Stimulated activated CD8-positive, alpha-beta memory T cell treated with anti-CD3 and anti-CD28 coated beads, Interleukin-15, amount 100 ng/mL, for 4 hours (primary cell): ENCODE measurements around the gene SLC12A8.

Experiments
- DNase-seq, 2 donors: peaks; one replicate each; pipeline ENCODE4 v3.0.0-alpha.2; 2020; ENCODE audit warnings: low read depth in 2 of 2

Gene SLC12A8

DNA sequence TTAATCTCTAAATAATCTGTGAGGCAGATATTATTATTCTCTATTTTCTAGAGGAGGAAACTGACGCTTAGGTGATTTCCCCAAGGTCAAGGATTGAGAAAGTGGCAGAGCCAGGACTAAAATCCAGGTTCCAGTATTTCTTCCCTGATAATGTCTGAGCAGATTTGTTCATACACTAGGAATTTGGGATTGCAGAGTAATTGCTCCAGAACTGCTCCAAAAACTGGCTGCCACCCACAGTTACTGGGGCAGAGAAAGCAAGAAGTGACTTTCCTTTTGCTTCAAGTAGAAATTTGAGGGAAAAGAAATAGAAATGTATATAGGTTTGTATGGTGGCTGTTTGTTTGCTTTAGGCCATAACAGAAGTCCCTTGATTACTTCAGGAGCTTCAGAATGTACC is 60.6 kb downstream of the SLC12A8 start:
- no peak for DNase-seq

DNA sequence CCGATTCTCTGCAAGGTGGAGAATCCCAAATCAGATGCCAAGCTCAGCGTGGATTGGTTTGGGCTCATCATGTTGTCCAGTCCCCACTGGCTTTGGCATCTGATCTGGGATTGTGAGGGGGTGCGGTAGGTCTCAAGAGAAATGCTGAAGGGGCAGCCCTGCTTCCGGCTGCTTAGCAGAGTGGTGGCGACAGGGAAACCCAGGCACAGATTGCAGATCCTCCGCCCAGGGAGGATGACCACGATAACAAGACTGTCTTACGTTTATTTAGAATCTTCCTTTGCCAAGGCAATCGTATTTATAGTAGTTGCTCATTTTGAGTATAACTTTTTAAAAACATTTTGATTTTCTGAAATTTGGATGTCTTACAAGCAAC is 61.1 kb downstream of the SLC12A8 start:
- DNase-seq, result no peak

DNA sequence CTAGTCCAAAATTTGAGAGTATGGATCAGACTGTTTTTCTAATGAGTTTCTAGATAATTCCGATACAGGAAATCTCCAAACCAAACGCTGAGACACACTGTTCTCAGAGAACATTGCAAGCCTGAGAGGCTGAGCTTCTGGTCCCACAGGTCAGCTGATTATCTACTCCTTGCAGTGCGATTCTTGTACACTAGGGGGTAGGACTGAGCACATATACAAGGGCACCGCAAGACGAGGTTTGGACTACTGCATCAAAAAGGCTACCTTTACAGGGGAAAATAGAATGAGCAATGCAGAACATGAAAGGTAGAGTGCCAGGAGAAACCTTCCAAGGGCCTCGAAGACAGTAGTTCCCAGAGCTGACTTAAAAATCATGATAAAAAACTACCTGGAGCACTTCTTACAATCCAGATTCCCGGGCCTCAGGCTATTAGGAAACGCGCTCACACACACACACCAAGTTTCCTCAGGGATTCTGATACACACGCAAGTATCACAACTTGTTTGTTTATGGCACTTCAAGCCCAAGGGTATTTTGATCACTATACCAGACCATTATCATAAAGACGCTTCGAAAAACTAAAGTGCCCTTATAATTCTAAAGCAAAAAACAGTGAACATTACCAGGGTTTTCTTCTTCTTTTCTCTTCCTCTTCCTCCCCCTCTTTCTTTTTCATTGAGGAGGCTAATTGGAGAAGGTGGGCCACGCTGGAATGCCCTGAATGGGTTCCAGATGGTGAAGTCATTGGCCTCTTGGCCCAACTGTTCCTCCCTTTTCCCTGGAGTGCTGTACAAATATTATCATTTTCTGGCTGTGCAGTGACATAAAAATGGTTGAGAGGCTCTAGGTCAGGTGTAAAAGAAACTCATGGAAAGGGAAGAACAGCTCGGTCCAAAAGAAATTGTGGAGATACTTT is 61.8 kb downstream of the SLC12A8 start:
- no peak for DNase-seq

DNA sequence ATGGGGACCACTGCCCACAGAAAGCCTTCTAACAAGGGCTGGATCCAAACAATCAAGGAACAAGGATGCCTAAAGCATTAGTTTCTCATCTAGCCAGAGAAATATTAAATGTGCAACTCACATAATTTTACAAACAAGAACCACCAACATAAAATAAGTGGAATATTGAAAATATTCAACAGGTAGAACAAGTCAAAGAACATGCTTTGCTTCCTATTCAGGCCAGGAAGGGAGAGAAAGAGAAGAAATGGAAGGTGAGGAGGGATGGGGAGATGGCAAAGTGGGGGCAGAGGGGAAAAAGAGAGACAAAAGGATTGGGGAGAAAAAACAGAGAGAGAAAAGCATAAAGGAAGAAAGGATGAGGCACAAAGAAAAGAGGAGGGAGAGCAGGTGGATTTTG is 63.1 kb downstream of the SLC12A8 start:
- DNase-seq, result no peak

DNA sequence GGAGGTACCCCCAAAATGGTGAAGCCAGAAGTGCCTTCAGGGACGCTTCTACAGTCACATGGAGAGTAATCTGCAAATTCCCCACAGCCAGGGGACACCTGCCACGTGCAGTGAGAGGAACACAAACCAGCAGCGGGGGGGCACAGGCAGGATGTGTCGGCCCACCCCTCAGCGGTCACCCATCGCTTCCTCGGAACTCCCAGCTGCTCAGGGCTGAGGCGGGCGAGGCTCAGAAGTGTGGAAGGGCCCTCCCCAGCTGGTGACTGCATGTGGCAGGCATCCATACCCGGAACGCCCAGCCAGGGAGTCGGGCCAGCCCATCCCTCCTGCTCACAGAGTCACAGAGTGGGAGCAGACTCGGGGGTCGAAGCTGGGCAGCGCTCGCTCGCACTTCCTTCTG is 63.7 kb downstream of the SLC12A8 start:
- no peak for DNase-seq

DNA sequence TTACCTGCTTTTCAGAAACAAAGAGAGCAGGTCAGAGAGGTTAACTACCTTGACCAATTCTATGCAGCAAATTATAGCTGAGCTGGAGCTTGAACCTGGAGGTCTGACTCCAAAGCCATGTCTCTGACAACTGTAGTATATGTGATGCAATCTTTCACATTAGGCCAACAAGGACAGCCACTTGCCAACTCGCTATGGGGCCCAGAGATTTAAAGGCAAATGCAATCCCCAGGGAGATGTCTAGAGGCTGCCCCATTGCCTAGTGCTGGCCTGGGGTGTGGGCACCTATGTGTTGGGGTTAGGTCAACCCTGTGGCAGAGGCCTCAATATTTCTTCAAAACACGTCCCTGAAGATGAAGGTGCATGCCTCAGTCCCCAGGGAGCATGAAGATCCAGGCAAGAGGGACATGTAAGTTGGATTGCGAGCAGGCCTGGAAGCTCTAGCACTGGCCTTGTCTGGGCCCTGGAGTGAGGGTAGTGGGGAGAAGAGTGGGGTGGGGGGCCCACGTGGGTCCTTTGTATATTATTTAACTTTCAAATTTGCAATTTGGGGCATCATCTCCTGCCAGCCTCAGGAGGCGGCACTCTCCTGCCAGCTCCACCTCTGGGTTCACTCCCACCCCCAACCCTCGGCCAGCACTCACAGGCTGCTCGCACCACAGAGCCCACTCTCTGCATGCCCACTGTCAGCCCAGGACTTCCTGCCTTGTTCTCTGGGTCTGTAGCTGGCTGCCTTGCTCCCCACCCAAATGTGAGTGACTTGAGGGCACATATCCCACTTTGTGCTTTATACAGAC is 64.3 kb downstream of the SLC12A8 start:
- no peak for DNase-seq

DNA sequence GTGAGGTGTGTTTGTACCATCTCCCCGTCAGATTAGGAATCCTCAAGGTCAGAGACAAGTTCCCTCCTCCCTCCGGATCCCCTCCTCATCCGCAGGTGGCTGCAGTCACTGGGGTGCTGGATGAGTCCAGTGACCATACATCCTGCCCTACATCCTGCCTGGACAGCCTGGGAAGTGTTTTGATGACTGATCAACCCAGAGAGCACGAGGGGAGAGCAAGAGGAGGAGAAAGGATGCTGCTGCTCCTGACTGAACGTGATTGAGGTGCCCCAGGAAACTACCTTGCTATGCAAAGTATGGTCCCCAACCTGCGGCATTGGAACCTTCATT is 65.1 kb downstream of the SLC12A8 start:
- DNase-seq, result no peak

DNA sequence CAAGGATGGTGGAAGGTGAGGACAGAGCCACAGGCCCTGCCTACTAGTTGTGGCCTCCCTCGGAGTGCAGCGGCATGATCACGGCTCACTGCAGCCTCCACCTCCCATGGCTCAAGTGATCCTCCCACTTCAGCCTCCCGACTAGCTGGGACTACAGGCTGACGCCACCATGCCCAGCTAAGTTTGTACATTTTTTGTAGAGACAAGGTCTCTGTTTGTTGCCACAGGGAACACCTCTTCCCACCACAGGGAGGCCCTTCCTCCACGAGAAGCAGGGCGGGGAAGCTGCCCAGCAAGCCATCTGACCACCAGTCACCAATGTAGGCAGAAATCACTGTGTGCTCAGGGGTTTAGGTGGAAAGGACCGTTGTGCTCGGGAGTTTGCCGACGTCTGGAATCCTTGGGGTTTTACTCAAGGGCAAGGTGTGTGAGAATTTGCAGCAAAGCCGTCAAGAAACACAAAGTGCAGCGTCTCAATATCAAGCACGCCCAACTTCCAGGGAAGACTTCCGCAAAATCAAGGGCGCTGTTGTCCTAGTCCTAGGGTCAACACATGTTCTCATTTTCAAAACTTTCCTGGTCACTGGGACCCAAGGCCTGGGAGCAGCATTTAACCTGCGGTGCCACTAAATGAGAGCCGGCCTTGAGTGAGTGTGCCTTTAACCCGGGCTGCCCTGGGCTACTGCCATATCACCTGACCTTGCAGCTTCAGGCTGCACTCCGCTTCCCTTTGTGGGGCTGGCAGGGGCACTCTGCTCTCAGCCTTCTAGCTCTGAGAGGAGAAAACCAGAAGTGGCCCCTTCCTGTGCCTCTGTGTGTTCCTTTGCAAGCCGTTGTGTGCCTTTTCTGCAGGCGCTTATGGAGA is 65.7 kb downstream of the SLC12A8 start:
- no peak for DNase-seq

DNA sequence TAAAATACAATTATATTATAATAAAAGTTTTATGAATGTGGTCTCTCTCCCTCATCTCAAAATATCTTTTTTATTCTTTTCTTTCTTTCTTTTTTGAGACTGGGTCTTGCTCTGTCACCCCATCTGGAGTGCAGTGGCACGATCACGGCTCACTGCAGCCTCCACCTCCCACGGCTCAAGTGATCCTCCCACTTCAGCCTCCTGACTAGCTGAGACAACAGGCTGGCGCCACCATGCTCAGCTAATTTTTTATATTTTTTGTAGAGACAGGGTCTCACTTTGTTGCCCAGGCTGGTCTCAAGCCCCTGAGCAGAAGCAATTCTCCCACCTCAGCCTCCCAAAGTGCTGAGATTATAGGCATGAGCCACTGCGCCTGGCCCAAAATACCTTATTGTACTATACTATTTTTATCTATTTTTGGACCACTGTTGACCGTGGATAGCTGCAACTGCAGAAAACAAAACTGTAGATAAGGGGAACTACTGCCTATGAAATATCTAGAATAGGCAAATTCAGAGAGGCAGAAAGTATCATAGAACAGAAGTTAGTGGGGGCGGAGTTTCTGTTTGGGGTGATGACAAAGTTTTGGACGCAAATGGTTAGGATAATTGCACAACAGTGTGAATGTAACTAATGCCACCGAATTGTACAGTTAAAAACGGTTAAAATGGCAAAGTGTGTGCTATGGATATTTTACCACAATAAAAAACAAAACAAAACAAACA is 66.6 kb downstream of the SLC12A8 start:
- DNase-seq, result no peak

DNA sequence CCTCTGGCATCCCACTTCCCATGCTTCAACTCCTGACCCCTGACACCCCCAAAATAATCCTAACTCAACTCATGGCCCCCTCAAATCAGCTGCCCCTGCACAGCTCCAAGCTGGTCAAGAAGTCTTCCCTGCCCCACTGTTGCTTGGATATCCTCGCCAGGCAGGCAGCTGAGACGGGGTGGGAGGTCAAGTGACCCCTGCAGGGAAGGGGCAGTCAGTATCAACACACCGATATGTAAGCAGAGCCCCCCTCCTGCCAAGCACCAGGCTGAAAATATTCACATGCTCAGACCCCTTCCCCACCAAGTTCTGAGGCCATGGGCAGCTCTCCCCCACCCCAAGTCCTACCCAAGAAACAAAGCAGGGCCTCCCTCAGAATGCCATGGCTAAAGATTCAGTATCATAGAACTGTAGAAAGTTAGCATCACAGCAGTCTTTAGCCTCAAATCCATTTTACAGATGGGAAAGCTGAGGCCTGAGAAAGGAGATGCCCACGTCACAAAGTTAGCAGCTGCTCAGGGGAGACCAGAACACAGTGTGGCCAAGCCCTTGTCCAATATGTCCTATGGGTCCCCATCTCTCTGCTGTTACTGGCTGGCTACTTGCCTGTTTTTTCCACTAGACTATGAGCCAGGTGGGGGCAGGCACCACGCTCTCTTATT is 67.8 kb downstream of the SLC12A8 start:
- no peak for DNase-seq

DNA sequence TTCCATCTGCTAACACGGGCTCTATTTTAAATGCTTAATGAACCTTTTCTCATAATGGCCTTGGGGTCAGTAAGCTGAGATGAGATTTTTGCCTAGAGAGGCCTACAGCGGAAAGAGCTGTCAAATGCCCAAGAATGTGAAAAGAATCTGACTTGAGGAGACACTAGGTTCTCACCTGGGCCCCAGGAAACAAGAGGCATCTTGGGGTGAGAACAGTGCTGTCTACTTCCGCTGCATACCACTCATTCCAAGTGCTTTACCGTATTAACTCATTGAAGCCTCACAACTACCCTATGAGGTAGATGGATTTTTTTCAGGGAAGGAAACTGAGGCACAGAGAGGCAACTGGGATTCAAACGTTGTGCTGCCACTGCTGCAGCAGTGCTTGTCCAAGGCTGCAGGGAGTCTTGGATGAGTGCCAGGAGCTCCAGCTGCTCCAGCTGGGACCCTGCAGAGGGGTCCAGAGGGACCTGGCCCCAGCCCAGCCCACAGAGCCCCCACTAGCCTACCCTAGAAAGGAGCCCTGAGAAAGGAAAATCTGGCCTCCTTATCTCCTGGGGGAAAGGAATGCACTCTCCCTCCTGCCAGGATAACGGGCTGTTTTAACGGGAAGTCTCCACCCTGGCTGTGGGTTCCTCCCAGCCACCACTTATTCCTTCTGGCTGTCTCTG is 68.4 kb downstream of the SLC12A8 start:
- DNase-seq, result no peak

DNA sequence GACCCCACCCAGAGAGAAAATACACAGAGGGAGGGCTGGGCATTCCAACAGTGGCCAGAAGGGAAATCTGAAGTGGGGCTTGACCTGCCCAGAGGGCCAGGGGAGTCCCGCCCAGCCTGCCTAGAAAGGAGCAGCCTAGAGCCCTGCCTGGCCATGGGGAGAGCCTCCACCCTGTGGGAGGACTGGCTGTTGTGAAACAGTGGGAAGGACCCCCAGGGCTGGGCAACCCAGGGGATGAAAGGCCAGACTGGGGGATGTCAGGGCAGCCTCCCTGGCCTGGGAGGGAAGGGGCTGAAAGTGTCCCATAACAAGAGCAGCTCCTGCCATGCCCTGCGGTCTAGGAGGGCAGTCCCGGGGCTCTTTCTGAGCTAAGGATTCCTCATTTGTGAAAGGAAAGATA is 69.0 kb downstream of the SLC12A8 start:
- DNase-seq, result no peak

DNA sequence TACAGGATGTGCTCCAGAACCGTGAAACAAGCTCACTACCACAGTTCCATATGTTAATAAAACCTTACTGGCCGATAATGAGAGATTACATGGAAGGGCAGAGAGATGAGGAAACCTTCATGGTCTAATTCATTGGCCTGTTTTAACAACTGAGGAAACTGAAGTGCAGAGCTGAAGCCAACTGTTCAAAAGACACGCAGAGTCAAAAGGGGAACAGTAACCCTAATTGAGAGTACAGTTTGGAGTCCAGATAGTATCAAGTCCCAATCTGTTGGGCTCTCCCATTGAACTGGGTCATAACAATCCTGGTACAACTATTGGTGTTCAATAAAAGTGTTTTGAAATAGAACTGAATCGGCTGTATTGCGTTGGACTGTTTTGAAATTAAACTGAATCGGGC is 69.6 kb downstream of the SLC12A8 start:
- no peak for DNase-seq

DNA sequence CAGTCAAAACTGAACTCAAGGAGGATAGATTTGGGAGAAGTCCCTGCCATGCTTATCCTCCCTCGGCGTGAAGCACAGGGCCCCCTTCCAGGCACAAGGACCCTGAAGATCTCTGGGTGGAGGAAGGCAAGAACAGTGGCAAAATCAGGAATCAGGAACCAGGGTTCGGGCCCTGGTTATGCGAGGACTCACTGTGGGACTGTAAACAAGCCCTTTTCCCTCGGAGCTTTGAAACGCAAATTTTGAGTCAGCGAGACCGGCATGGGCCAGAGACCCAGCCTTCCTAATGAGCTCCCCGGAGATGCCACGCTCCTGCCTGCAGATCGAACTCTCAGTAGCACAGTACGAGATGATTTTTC is 70.1 kb downstream of the SLC12A8 start:
- no peak for DNase-seq

DNA sequence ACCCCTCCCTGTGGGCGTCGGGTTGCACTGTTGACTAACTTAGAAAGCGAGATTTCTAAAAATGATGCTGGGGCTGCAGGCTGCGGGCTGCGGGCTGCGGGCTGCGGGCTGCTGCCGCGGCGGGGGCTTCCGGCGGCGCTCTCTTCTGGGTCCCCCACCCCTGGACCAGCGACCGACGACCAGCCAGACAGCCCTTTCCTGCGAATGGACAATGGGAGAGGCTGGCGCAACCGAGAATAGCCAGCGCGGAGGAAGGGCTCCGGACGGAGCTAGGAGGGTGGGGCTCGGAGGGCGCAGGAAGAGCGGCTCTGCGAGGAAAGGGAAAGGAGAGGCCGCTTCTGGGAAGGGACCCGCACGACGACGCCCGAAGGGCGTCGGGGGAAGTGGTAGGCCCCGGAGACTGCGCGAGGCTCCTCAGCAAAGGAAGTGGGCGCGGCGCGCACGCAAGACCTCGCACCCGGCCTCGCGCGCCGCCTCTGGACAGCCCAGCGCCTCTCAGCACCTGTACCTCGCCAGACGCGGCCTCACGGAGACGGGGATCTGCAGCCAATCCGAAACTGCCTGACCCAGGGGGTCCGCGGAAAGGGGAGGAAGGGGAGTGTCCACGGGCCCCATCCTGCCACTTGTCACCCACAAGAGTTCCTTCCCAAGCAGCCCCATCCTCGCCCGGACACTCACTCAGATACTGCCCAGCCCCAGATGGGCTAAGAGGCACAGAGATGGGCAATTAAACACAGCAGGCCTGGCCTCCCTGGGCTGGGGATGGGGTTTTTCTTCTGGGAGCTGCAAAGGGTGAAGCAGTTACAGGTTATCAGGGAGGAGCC is 70.7 kb downstream of the SLC12A8 start:
- DNase-seq, result peak in 1 of 2 donors; percentile 44

DNA sequence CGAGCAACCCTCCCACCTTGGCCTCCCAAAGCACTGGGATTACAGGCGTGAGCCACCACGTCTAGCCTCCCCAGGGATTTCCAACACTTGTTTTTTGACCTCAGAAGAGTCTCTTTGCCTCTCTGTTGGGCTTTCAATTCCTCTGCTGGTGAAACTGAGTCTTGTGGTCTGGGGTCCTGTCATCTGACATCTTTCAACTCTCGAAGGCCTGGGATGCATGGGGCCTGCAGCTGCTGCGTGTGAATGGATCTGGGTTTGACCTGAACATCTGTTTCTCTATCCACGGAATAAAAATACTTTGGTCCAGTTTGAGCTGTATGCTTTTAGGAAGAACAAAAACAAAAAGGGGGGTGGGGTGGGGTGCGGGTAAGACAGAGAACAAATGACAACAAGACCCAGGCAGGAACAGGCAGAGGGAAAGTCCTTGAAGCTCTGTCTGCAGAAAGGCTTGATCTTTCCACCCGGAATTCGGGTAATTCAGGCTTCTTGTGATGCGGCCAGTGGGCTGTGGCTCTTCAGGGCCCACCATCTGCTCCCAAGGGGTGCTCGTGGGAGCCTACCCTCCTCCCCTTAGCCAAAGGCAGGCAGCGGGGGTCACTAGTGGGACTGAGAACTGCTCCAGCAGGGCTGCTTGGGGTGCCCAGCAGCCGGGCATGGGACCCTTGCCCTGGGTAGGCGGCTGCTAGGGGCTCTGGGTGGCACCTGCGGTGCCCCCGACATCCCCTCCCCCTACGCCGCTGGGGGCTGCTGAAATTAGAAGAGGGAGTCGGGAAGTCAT is 71.5 kb downstream of the SLC12A8 start:
- no peak for DNase-seq

DNA sequence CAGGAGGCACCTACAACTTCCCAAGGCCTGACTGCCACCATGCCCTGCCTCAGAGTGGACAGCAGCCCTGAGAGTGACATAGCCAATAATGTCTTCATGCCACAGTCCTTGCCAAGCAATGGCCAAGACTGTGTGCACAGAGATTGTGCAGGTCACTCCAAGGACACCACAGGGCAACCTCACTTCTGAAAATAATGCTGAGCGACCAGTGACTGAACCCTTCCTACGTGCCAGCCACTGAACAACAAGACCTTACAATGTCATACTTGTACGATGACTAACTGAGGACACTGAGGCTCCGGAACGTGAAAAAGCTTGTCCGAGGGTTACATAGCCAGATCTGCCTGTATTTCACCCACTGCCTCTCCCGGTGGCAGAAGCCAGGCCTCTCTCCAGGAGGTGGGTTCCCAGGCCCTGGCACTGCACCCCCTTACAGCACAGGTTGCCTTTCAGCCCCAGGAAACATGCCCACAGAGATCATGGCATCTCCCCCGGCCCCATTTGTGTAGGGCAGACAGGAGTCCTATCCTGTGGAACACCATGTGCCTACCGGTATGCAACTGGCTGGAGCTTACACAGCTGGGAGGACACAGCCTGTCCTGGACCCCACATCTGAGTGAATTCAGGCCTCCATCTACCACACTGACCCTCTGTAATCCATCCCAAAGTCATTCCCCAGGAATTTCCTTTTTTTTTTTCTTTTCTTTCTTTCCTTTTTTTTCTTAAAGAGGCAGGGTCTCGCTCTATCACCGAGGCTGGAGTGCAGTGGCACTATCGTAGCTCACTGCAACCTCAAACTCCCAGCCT is 72.3 kb downstream of the SLC12A8 start:
- no peak for DNase-seq

DNA sequence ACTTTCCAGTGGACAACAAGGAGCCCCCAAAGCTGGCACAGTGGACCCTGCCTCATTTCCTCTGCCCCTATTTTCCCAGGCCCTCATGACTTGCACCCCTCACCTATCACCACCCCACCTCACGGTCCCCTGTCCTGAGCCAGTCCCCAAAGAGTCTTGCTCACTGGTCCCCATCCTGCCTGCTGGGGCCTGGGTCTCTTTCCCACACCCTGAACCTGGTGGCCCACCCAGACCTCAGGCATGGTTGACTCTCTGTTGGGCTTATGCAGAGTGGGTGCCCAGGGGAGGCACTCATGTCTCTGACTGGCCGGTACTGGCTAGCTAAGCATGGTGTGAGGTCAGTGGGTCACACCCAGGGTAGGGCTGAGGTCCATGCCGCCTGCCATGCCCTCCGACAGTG is 73.2 kb downstream of the SLC12A8 start:
- no peak for DNase-seq
